Coronary artery (tissue), 2 donors: Measurements from ENCODE around the gene GKAP1.
"Not testable (repeated sequence)": the region's sequence is repeated elsewhere in the genome, so short reads cannot be mapped to it uniquely, and the experiment has no call there.

Source experiments
- DNase-seq: peaks from one replicate; pipeline ENCODE4 v3.0.0-alpha.2; 2017; ENCODE audit warnings: low spot score
- H3K27ac ChIP-seq, 2 donors: fragments of 200-600 bp; sonication (generic); one replicate each; pipeline ENCODE4 v1.5.1; 2016 to 2019
- H3K4me3 ChIP-seq: fragments of 200-600 bp; sonication (generic); 2 replicates; pipeline ENCODE4 v1.5.1; 2016; ENCODE audit warnings: mild to moderate bottlenecking, moderate library complexity
- TF ChIP-seq, protein P1 (sequence below): fragments of 200-600 bp; sonication (generic); IDR thresholded peaks from one replicate; pipeline ENCODE4 v1.5.1; 2019; ENCODE audit warnings: antibody characterized with exemption

GKAP1 gene

DNA sequence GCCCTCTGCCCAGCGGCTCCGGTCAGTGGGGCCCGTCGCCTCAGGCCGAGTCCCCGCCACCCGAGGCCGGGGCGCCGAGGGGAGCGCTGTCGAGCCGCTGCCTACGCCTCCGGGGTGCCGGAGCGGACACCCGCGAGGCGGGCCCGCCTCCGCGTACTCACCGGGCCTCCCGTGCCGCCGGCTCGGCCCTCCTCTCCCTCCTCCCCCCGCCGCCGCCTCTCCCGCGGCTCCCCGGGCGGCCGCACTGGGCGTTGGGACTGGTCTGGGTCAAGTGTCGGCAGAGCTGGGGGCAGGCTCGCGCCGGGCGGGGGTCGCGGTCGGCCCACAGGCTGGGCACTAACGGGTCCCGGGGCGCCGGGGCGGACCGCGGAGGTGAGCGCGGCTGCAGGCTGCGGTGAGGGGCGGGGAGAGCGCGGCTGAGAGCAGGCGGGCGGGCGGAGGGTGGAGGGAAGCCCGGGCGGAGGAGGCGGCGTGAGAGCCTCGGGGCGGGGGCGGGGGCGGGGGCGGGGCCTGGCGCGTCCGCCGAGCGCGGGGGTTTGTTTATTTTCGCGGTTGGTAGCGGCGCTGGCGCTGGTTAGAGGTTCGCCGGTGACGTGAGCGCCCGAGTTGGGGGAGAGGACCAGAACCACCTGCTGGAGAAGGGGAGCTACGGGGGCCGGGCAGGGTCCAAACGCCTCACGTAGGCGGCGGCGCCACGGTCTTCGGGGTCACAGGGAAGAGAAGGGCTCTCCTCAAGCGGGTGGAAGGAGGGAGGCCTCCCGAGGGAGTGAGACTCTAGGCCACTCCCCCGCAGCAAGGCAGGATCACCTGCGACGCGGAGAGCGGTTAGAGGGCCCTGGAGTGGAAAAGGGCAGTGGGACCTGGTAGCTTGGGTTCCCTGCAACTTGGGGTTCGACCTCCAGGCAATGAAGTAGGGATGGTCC is at the start of gene GKAP1:
TSS of gene GKAP1 (minus strand) at position 414 of the 923 bp plus-strand sequence. CDS start 11,252 bp downstream, outside the sequence.
- Histone ChIP-seq H3K27ac (peak within 1 kb of the TSS; percentile 82 to 92), H3K4me3 (peak within 1 kb of the TSS; percentile 86)
- peak; percentile 83 for DNase-seq

DNA sequence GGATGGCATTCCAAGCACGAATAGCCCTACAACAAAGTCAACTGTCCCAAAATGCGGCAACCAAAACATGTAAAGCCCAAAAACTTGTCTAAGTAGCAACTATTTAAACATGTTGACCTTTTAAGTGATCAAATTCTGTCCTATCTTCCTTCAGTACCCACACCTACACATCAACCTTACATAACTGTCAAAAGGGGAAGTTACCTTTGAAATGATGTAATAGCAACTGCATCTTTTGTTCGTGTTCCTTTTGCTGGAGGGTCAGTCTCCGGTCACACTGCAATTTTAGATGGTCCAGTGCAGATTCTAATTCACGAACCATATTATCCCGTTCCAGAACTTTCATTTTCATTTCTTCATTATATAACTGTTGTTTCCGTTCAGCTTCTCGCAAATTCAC is 32.3 kb upstream of the GKAP1 start:
- DNase-seq, H3K4me3 ChIP-seq, H3K27ac ChIP-seq: not testable (repeated sequence)

DNA sequence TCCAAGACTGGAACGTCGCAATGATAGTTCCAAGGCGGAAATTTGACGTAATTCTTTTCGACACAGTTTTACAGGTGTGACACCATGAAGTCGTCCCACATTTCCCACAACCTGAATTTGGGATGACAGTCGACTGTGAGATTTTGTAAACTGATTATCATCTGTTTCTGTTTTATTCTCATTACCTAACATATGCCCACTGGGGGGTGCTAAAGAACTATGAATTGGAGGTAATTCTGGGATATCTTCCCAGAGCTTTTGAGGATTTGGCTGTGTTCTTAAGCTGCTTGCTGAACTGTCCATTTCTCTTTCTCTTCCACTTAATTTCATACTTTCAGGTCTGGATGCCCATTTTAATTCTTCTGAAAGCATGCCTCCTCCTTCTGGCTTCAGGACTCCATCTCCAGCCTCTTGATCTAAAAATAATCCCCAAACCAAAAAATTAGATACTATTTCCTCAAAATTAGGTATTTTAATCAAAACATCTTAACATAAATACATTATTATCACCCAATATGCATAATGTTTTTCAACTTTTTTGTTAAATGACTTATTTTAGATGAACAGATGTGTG is 19.6 kb upstream of the GKAP1 start:
- DNase-seq, H3K4me3 ChIP-seq, H3K27ac ChIP-seq: not testable (repeated sequence)

DNA sequence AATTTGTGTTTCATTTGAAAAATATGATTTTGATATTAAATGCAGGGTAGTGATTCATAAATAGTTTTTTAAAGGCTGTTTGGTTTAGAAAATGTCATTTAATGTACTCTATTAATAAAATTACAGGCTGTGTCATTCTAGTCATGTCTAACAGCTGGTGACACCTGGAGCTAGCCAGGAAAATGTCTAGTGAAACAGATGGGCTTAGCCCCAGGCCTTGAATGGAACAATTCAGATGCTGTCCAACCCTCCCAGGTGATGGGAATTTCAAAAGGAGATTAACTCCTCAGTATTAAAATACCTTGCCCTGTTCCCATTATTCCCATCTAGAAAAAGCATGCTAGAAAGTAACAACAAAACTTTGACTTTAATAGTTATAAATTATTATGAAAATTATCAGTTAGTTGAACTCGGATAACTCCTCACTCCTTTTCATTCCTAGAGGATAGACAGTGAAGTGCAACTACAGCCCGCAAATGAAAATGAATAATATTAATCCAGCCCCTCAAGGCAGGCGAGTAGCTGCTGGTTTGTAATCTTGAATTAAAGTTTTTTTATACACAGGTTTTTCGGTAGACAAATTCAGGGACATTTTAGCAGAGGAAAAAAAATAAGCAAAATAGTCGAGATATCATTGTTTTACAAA is 13.0 kb upstream of the GKAP1 start:
- DNase-seq, H3K27ac ChIP-seq, H3K4me3 ChIP-seq: not testable (repeated sequence)

DNA sequence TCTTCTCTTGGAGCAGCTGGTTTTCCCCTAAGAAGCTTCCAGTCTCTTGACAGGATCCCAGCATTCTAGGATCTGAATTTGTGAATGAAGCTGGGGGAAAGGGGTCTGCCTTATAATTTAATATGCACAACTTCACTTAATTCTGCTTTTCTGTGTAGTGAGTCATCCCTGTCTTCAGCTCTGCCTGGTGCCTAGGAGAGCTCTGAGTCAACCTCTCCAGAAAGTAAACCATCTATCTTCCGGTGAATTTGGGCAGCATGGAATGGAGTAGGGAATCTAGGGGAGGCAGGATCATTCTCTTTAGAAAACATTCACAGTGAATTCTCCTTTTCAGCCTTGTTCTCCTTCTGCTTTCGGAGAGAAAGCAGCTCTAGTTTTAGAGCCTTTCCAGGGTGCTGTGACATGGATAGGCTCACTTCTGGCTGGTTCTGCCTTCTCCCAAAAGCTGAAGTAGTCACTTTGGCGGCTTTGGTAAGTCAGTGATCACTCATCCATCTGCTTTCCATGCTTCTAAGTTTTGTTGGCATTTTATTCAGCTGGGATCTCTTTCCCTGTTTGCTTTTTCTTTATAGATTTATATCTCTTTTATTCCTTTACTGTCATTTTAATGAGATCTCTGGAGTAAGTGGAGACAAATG is 7.5 kb upstream of the GKAP1 start:
- not testable (repeated sequence) for DNase-seq, H3K27ac ChIP-seq

DNA sequence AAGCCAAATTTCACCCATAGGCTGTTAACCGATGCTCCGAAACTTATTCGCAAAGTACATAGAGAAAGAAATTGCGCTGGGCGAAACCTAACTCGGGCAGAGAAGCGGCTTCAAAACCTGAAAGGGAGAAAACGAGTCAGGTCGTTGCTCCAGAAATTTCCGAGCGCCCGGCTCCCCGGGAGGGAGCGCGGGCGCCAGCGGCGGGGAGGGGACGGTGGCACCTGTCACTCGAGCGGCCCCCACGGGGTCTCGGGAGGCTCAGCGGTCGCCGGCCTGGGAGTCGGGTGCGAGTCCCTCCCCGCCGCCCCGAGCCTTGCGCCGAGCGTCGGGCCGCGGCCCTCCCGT is 586 bp downstream of the GKAP1 start:
- DNase-seq: not testable (repeated sequence)
- Histone ChIP-seq H3K4me3 (peak overlapping the region; percentile 86), H3K27ac (peak overlapping the region; percentile 82 to 92)

More for the DNA sequence above, 7.5 kb upstream of the GKAP1 start:
- not testable (repeated sequence) for H3K4me3 ChIP-seq

DNA sequence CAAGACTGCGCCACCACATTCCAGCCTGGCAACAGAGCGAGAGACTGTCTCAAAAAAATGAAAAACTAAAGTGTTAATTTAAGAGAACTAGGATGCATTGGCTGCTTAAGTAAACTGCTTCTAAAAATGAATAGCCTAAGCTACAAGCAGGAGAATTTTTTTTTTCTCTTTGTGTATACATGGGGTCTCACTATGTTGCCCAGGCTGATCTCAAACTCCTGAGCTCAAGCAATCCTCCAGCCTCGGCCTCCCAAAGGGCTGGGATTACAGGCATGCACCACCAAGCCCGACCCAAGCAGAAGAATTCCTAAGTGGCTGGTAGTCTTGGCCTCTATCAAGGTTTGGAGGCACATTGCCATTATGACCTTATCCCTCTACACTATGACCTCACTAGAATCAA is 2.4 kb downstream of the GKAP1 start:
- not testable (repeated sequence) for H3K4me3 ChIP-seq, DNase-seq, H3K27ac ChIP-seq

DNA sequence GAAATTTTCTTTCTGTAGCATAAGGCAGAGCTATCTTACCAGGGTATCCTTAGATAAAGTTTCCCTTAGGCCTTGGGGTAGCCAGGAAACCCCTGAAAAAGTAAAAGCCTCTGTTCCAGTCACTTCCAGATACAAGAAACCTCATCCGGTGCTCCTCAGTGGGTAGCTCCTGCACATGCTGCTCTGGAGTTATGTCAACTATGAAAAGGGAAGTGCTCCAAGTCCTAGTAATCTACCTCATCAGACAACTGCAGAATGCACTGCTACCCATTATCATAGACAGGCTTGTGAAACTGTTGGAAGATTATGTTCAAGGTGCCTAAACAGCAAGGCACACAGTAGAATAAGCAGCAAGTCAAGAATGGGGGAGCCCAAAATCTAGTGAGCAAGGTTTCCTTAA is 8.4 kb downstream of the GKAP1 start:
- not testable (repeated sequence) for DNase-seq, H3K4me3 ChIP-seq, H3K27ac ChIP-seq

DNA sequence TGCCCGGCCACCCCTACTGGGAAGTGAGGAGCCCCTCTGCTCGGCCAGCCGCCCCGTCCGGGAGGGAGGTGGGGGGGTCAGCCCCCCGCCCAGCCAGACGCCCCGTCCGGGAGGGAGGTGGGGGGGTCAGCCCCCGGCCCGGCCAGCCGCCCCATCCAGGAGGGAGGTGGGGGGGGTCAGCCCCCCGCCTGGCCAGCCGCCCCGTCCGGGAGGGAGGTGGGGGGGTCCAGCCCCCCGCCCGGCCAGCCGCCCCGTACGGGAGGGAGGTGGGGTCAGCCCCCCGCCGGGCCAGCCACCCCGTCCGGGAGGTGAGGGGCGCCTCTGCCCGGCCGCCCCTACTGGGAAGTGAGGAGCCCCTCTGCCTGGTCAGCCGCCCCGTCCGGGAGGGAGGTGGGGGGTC is 13.1 kb downstream of the GKAP1 start:
- H3K27ac ChIP-seq, H3K4me3 ChIP-seq, DNase-seq: not testable (repeated sequence)

DNA sequence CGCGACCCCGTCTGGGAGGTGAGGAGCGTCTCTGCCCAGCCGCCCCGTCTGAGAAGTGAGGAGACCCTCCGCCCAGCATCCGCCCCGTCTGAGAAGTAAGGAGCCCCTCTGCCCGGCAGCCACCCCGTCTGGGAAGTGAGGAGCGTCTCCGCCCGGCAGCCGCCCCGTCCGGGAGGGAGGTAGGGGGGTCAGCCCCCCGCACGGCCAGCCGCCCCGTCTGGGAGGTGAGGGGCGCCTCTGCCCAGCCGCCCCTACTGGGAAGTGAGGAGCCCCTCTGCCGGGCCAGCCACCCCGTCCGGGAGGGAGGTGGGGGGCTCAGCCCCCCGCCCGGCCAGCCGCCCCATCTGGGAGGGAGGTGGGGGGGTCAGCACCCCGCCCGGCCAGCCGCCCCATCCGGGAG is 13.6 kb downstream of the GKAP1 start:
- not testable (repeated sequence) for DNase-seq, H3K4me3 ChIP-seq, H3K27ac ChIP-seq

DNA sequence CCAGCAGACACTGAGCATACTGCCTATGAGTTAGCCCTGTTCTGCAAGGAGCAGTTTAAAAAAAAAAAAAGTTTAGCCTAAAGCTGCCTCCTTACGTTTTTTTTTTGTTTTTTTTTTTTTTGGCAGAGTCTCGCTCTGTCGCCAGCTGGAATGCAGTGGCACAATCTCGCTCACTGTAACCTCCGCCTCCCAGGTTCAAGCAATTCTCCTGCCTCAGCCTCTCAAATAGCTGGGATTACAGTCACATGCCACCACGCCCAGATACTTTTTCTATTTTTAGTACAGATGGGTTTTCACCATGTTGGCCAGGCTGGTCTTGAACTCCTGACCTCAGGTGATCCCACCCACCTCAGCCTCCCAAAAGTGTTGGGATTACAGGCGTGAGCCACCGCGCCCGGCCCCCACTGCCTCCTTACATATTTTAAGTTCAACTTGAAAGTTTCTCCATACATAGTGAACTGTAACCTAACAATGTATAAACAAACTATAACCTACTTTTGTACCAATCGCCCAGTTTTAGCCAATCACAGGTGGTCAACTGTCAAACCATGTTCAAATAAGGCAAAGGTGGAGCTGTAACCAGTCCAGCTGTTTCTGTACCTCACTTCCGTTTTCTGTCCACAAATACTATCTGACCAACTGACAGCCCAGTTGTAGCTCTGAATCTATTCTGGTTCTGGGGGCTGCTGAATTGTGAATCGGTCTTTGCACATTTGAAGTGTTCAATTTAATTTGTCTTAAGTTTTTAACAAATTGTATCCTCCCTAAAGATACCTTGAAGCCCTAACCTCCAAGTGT is 17.1 kb downstream of the GKAP1 start:
- H3K4me3 ChIP-seq: no peak overlapping the region
- TF ChIP-seq, protein P1, sequence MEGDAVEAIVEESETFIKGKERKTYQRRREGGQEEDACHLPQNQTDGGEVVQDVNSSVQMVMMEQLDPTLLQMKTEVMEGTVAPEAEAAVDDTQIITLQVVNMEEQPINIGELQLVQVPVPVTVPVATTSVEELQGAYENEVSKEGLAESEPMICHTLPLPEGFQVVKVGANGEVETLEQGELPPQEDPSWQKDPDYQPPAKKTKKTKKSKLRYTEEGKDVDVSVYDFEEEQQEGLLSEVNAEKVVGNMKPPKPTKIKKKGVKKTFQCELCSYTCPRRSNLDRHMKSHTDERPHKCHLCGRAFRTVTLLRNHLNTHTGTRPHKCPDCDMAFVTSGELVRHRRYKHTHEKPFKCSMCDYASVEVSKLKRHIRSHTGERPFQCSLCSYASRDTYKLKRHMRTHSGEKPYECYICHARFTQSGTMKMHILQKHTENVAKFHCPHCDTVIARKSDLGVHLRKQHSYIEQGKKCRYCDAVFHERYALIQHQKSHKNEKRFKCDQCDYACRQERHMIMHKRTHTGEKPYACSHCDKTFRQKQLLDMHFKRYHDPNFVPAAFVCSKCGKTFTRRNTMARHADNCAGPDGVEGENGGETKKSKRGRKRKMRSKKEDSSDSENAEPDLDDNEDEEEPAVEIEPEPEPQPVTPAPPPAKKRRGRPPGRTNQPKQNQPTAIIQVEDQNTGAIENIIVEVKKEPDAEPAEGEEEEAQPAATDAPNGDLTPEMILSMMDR: no peak
- DNase-seq: no peak
- no peak overlapping the region for H3K27ac ChIP-seq

DNA sequence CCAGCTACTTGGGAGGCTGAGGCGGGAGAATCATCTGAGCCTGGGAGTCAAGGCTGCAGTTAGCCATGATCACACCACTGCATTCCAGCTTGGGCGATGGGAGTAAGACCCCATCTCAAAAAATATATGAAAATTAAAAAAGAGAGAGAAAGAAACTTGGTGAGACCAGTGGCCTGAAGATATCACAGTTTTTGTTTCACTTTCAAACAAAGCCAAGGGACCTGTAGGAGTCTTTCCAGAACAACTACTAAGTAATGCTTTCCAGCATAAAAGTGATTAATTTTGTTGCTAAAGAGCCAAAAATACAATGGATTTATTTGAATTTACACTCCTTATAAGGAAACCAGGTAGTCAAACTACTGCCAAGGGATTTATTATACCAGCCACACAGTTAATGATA is 23.5 kb downstream of the GKAP1 start:
- Histone ChIP-seq H3K4me3 (no peak overlapping the region), H3K27ac (no peak overlapping the region)
- DNase-seq: no peak
- TF ChIP-seq, protein P1: no peak
